CMK (cell line): ENCODE results near the gene NPIPA7.
"Not testable (repeated sequence)": the region's sequence is repeated elsewhere in the genome, so short reads cannot be mapped to it uniquely, and the experiment has no call there.

ENCODE experiments used
- DNase-seq: peaks from one replicate; pipeline ENCODE4 v3.0.0-alpha.2; 2010; ENCODE audit warnings: low read depth

Gene NPIPA7

GRCh38 chr16:16378840-16379239 lies at the start of gene NPIPA7:
Gene NPIPA7 (plus strand): TSS chr16:16379140. CDS start chr16:16379245, 105 bp downstream.
- DNase-seq: not testable (repeated sequence)

- DNase-seq: not testable (repeated sequence)
These were observed 47.5 kb upstream of the NPIPA7 start for GRCh38 chr16:16331466-16331865.

GRCh38 chr16:16357556-16357955 lies 21.4 kb upstream of the NPIPA7 start:
- DNase-seq: not testable (repeated sequence)

GRCh38 chr16:16358539-16359240 lies 20.2 kb upstream of the NPIPA7 start:
- not testable (repeated sequence) for DNase-seq

GRCh38 chr16:16363595-16363994 lies 15.3 kb upstream of the NPIPA7 start:
- DNase-seq: not testable (repeated sequence)

DNA sequence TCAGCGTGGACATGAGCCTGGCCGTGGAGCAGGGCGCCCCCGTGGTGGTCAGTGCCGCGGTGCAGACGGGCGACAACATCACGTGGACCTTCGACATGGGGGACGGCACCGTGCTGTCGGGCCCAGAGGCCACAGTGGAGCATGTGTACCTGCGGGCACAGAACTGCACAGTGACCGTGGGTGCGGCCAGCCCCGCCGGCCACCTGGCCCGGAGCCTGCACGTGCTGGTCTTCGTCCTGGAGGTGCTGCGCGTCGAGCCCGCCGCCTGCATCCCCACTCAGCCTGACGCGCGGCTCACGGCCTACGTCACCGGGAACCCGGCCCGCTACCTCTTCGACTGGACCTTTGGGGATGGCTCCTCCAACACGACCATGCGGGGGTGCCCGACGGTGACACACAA lies 14.8 kb upstream of the NPIPA7 start:
- not testable (repeated sequence) for DNase-seq

DNA sequence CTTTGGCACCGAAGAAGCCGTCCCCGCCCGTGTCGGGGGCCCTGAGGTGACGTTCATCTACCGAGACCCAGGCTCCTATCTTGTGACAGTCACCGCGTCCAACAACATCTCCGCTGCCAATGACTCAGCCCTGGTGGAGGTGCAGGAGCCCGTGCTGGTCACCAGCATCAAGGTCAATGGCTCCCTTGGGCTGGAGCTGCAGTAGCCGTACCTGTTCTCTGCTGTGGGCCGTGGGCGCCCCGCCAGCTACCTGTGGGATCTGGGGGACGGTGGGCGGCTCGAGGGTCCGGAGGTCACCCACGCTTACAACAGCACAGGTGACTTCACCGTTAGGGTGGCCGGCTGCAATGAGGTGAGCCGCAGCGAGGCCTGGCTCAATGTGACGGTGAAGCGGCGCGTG lies 14.2 kb upstream of the NPIPA7 start:
- not testable (repeated sequence) for DNase-seq

DNA sequence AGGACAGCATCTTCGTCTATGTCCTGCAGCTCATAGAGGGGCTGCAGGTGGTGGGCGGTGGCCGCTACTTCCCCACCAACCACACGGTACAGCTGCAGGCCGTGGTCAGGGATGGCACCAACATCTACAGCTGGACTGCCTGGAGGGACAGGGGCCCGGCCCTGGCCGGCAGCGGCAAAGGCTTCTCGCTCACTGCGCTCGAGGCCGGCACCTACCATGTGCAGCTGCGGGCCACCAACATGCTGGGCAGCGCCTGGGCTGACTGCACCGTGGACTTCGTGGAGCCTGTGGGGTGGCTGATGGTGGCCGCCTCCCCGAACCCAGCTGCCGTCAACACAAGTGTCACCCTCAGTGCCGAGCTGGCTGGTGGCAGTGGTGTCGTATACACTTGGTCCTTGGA lies 13.6 kb upstream of the NPIPA7 start:
- DNase-seq: not testable (repeated sequence)

DNA sequence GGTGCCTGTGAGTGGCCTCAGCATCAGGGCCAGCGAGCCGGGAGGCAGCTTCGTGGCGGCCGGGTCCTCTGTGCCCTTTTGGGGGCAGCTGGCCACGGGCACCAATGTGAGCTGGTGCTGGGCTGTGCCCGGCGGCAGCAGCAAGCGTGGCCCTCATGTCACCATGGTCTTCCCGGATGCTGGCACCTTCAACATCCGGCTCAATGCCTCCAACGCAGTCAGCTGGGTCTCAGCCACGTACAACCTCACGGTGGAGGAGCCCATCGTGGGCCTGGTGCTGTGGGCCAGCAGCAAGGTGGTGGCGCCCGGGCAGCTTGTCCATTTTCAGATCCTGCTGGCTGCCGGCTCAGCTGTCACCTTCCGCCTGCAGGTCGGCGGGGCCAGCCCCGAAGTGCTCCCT lies 13.1 kb upstream of the NPIPA7 start:
- not testable (repeated sequence) for DNase-seq

- DNase-seq: not testable (repeated sequence)
These were observed 12.2 kb upstream of the NPIPA7 start for GRCh38 chr16:16366552-16367284.

DNA sequence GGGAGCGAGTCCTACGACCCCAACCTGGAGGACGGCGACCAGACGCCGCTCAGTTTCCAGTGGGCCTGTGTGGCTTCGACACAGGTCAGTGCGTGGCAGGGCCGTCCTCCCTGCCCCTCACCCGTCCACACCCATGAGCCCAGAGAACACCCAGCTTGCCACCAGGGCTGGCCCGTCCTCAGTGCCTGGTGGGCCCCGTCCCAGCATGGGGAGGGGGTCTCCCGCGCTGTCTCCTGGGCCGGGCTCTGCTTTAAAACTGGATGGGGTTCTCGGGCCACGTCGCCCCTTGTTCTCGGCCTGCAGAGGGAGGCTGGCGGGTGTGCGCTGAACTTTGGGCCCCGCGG lies 11.7 kb upstream of the NPIPA7 start:
- DNase-seq: not testable (repeated sequence)

GRCh38 chr16:16369081-16369856 lies 9.7 kb upstream of the NPIPA7 start:
- DNase-seq: not testable (repeated sequence)

GRCh38 chr16:16371136-16371735 lies 7.7 kb upstream of the NPIPA7 start:
- not testable (repeated sequence) for DNase-seq

DNA sequence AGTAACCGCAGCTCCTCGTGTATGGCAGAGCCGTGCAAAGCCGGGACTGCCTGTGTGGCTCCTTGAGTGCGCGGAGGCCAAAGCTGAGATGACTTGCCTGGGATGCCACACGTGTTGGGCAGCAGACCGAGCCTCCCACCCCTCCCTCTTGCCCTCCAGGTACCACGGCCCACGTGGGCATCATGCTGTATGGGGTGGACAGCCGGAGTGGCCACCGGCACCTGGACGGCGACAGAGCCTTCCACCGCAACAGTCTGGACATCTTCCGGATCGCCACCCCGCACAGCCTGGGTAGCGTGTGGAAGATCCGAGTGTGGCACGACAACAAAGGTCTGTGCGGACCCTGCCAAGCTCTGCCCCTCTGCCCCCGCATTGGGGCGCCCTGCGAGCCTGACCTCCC lies 4.7 kb upstream of the NPIPA7 start:
- DNase-seq: not testable (repeated sequence)

- DNase-seq: not testable (repeated sequence)
These were observed 20.7 kb downstream of the NPIPA7 start for GRCh38 chr16:16399685-16400084.

- not testable (repeated sequence) for DNase-seq
These were observed 23.4 kb downstream of the NPIPA7 start for GRCh38 chr16:16402333-16402732.

DNA sequence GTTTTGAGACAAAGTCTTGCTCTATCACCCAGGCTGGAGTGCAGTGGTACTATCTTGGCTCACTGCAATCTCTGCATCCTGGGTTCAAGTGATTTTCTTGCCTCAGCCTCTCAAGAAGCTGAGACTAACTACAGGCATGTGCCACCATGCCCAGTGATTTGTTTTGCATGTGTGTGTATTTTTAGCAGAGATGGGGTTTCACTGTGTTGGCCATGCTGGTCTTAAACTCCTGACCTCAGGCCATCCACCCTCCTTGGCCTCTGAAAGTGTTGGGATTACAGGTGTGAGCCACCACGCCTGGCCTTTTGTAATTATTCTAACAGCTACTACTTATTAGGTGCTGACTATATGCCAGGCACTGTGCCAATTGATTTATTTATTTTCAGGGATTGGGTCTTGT lies 25.3 kb downstream of the NPIPA7 start:
- DNase-seq: not testable (repeated sequence)

- DNase-seq: not testable (repeated sequence)
These were observed 26.5 kb downstream of the NPIPA7 start for GRCh38 chr16:16405421-16405820.

GRCh38 chr16:16408430-16408829 lies 29.5 kb downstream of the NPIPA7 start:
- not testable (repeated sequence) for DNase-seq

DNA sequence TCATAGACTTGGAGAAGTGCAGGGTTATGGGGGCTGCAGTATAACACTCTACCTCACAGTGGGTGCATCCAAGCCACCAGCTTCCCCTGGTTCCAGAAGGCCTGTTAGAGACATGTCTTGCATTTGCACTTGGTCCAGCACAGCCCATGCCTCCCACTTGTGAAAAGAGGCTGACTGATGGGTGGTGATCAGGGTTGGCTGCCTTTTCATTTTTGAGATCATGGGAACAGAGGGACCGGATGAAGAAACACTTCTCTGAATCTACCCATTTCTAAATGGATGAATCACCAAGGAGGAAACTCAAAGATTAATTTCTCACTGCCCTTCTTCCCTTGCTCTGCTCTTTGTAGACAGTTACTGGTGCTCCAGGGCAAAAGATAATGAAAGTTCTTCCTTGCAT lies 34.8 kb downstream of the NPIPA7 start:
- not testable (repeated sequence) for DNase-seq

DNA sequence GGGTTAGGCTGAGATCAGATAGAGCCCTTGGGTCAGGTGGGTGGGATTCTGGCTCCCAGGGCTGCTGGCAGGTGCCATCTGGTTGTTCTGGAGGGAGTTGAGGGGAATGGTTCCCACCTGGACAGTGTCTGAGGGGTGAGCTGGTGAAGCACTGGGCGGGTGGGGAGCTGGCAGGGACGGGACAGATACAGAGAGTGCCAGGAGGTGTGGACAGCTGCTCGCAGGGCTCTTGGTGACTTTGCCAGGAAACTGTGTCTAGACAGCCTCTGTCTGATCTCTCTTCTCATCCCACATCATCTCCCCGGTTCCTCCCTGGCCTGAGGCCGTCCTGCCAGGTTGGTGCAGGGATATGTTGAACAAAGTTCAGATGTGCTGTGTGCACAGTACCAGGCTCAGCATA lies 38.1 kb downstream of the NPIPA7 start:
- not testable (repeated sequence) for DNase-seq

- DNase-seq: not testable (repeated sequence)
These were observed 39.1 kb downstream of the NPIPA7 start for GRCh38 chr16:16417914-16418544.
